HG03095 (cell line): ENCODE data around the gene PROX2.

ENCODE experiments used
- ATAC-seq: cut with Tn5 transposase; IDR thresholded peaks from one replicate; pipeline ENCODE4 v1.9.1; 2021; ENCODE audit warnings: moderate library complexity; ENCODE audit not compliant: unreplicated experiment

PROX2 gene

DNA sequence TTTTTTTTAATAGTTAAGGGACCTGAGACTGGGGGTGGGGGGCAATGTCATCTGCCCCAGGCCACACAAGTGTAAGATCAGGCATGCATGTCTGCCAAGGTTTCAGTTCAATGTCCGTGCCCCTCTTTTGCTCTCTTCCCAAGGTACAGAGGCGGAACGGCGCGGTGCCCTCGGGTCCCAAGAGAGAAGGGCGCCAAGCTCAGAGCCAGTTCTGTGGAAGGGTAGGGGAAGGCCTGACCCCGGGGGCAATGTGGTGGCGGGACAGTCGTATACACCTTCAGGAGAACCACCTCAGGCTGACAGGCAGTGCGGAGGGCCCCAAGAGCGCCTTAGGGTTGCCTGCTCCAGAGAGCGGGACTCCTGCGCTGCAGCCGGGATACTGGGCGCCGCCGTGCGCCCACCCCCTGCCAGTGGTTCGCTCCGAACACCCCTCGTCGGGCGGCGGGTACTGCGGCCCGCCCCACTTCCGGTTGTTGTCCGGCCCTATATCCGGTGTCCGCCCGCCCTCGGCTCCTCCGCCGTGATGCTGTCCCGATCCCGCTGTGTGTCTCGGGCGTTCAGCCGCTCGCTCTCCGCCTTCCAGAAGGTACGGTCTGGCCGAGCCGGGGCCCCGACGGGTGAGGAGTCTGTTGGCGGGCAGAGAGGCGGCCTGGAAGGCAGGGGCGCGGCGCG is 5.6 kb upstream of the PROX2 start, which contains the start of gene DLST:
Gene DLST, plus strand, starts transcription at position 486 of the 672 bp plus-strand sequence. Its CDS starts 38 bp downstream, at position 524.
- ATAC-seq: peak; percentile 85

DNA sequence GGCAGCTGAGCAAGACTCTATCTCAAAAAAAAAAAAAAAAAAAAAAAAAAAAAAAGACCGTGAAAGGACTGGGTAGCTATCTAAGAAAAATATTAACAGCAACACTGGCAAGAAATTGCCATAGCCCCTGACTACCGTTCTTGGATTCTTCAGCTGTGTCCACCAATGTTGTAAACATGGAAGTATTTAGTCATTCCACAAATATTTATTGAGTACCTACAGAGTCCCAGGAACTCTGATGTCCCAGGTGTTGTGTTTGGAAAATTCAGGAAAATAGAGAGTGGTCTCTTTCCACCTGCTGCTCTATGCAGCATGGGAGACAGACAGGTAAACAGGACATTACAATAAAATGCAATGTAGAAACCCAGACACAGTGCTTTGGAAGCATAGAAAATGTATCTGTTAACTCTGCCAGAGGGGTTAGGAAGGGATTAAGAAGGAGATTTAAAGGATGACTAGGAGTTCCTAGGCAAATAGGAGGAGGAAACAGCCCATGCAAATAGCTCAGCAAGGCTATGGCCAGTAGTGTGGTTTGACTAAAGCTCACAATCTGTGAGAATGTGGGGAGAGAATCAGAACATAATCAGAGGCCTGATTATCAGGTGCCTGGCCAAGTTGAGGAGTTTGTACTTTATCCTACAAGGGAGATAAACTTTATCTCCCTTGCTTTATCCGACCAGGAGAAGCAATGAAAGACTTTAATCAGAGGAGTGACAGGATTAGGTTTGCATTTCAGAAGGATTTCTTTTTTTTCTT is 3.7 kb upstream of the PROX2 start:
- ATAC-seq: no peak

DNA sequence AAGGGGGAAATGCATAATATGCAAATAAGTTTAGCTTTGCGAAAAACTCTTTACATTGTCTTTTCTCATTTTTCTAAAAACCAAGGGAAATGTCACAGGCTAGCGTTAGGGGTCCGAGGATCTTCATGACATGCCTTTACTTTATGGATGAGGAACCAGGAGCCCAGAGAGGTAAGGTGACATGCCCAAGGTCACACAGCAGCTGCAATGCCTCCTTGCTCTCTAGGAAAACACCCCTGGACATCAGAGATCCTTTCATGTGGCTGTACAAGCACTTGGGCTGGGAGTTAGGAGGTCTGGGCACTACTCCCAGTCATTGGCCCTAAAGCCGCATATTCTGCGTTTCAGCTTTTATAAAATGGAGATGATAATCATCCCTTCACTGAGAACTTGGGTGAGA is 741 bp downstream of the PROX2 start:
- no peak for ATAC-seq

GRCh38 chr14:74871819-74872218 is 4.1 kb downstream of the PROX2 start:
- ATAC-seq: no peak

DNA sequence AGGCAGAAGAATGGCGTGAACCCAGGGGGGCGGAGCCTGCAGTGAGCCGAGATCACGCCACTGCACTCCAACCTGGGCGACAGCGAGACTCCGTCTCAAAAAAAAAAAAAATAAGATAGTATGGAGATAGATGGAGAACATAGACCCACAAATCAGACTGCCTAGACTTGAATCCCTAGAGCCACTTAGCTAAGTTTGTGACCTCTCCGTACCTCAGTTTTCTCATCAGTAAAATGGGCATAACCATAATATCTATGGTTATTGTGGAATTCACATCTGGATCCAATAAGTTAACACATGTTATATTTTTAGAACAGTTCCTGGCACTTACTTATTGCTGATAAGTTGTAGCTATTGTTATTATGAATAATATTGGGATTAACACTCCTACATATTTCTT is 7.2 kb downstream of the PROX2 start:
- ATAC-seq: no peak

DNA sequence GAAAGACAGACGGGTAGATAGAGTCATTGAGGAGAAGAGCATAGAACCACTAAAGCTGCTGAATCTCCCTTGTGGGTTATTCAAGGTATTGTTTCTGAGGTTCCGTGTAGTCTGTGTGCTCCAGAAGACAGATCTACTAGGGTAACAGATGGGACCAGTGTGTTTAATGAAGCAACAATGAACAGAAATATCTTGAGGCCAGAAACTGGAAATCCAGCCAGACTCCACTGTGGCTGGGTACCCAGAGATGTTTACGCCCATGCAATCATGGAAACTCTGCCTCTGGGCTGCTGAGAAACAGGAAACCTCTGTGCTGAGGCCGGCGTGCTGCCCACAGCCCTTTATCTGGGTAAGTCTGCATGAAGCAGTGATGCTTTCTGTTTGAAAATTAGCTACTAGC is 8.3 kb downstream of the PROX2 start:
- no peak for ATAC-seq

DNA sequence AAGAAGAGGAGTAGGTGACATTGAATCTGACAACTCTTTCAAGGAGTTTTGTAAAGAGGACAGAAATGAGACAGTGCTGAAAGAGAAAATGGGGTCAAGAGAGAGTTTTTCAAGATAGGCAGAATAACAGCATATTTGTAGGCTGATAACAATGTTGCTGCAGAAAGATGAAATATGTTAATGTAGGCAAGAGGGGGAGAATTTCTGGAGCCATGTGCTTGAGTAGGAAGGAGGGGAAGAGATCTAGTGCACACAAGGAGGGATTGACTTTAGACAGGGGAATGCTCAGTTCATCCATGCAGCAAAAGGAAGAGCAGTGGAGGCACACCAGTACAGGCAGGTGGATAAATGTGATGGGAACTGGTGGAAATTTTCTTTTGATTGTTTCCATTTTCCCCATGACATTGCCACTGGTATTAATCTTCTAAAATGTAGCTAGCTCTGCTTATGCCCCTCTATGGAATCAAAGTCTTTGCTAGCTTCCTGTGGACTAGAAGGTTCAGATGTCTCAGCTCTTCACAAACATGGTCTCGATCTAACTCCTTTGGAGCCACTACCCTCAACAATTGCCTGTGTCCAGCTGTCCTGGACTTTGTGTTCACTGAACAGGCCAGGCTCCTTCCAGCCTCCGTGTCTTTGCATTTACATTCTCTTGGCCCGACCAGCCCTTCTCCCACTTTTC is 9.1 kb downstream of the PROX2 start:
- ATAC-seq: no peak

DNA sequence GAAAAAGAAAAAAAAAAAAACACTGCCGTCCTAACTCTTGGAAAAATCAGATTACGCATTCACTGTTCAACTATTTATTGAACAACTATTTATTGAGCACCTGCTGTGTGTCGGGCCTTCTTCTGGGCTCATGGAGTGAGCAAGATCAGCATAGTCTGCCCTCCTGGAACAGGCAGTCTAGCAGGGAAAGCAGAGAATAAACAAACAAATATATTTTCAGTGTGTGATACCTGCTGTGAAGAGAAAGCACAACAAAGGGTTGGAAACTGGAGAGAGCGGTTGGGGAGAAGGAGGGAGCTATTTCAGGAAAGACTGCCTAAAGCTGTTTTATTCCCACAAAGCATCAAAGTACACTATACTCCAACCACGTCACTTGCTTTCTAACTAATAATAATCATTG is 10.8 kb downstream of the PROX2 start:
- ATAC-seq: no peak

GRCh38 chr14:74864198-74864597 is 11.7 kb downstream of the PROX2 start:
- ATAC-seq: no peak

GRCh38 chr14:74863274-74863673 is 12.7 kb downstream of the PROX2 start:
- ATAC-seq: no peak

GRCh38 chr14:74861734-74862090 is 14.2 kb downstream of the PROX2 start:
- no peak for ATAC-seq

- ATAC-seq: no peak
These were observed 14.8 kb downstream of the PROX2 start for GRCh38 chr14:74860899-74861733.

GRCh38 chr14:74859757-74860552 is 16.0 kb downstream of the PROX2 start:
- no peak for ATAC-seq

GRCh38 chr14:74858022-74858421 is 17.9 kb downstream of the PROX2 start:
- ATAC-seq: no peak

- no peak for ATAC-seq
These were observed 19.6 kb downstream of the PROX2 start for GRCh38 chr14:74856366-74856765.

- no peak for ATAC-seq
These were observed 20.0 kb downstream of the PROX2 start for GRCh38 chr14:74855945-74856344.

DNA sequence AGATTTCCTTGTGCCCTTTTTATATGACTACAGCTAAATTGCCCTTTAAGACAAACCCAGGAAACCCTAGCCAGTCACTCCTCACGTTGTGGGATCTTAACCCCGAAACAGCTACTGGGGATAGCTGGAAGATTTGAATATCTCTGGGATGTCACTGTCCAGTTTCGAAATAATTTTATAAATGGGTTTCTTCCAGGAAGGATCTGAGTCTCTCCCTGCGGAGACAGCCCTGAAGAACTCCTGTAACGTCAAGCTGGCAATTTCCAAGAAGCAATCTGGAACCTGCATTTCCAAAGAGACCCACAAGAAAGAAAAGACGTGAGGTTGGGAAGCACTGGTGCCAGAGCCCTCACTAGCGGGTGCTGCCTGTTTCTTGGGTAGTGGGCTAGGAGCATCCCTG is 20.9 kb downstream of the PROX2 start:
- ATAC-seq: no peak

- ATAC-seq: no peak
These were observed 22.4 kb downstream of the PROX2 start for GRCh38 chr14:74853581-74853980.

DNA sequence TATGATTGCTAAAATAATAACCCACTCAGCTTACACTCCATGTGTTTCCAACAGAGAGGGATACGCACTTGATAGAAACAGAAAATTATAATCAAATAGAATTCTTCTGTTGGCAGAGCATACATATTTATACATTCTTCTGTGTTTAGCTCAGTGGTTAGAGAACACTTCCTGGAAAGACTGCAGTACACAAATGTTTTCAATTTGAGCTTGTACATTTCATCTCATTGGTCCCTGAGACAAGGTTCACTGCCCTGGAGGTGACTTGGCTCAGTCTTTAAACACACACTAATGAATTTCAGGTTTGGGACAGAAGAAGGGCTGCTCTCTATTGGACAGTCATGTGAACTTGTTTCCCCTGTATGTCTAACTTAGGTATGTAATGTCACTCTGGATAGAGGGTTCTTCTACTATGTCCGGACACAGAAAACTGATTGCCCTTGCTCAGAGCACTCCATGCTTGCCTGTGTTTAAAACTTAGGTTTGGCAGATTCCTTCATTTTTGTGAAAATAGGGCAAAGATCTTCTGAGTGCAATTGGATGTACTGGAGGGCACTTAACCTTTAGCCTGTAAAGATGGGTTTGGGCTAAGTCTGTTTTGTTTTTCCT is 22.9 kb downstream of the PROX2 start:
- no peak for ATAC-seq

- no peak for ATAC-seq
These were observed 27.2 kb downstream of the PROX2 start for GRCh38 chr14:74848768-74849167.
